ENCODE results near the gene ADCK1. TPM values are rescaled to one million over a fixed set of nuclear protein-coding genes. Genes with fewer than 3 reads are reported as not detected.
"Not testable (repeated sequence)": the region's sequence is repeated elsewhere in the genome, so short reads cannot be mapped to it uniquely, and the experiment has no call there.

ADCK1 gene
- total RNA-seq, 2 experiments from 2014 or later, result 7.5 to 9.6 TPM

DNA sequence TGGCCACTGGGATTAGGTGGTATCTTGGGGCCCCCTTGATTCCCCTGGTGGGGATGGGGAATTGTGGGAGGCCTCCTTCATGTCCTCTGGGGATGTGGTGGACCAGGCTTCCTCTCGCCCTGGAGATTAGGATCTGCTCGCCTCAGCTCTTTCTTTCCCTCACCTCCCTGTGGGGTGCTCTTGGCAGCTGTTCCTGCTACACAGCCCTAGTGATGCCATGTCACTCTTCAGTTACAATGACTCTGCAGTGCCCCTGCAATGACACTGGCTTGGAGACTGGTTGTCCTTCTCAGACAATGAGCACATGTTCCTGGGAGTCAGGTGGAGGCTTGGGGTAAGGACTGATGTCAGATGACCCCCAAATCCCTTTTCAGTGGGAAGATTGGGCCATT is 83.9 kb downstream of the ADCK1 start:
- CTCF ChIA-PET (ENCODE audit: unreplicated experiment), result no interaction called here
- no peak overlapping the region for H2AFZ ChIP-seq (ENCODE audit: low read length)
- BruUV-seq (replicated peaks), result no TSS peak

DNA sequence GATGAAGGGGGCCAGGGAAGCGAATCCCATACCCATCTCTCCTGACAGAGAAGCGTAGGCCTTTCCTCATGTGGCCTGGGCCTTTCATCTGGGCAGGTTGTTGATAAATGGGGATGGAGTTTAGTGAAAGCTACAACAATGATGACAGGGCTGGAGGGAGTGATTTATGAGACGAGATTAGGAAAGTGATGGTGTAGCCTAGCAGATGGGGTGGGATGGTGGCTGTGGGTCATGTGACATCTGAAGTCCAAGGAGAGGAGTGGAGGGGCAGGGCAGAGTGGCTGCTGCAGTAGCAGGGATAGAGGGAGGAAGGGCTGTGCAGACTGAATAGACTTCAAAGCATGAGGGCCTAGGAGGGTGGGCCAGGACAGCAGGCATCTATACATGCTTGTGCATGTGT is 85.5 kb downstream of the ADCK1 start:
- H2AFZ ChIP-seq (ENCODE audit: low read length), result no peak overlapping the region
- POLR2A ChIA-PET, result no interaction called here
- H3K27ac ChIP-seq (ENCODE audit: low read depth, low read length, poor library complexity, severe bottlenecking), result no peak overlapping the region
- BruUV-seq (replicated peaks), result no TSS peak
- H3K9me2 ChIP-seq (ENCODE audit: insufficient read depth, low read length), result no peaks in the 10 kb centered on the region
- no peak for DNase-seq (ENCODE audit: low spot score)
- no peaks in the 10 kb centered on the region for H3K4me1 ChIP-seq (ENCODE audit: insufficient read depth, low read length, poor library complexity, severe bottlenecking)
- H3K4me3 ChIP-seq (ENCODE audit: low read depth, low read length, poor library complexity, severe bottlenecking), result no peak overlapping the region
- TF ChIP-seq EZH2phosphoT487 (IDR thresholded peaks at IDR 0.05; ENCODE audit: borderline replicate concordance, low read depth, low read length), result no peak
- TF ChIP-seq, protein P1, sequence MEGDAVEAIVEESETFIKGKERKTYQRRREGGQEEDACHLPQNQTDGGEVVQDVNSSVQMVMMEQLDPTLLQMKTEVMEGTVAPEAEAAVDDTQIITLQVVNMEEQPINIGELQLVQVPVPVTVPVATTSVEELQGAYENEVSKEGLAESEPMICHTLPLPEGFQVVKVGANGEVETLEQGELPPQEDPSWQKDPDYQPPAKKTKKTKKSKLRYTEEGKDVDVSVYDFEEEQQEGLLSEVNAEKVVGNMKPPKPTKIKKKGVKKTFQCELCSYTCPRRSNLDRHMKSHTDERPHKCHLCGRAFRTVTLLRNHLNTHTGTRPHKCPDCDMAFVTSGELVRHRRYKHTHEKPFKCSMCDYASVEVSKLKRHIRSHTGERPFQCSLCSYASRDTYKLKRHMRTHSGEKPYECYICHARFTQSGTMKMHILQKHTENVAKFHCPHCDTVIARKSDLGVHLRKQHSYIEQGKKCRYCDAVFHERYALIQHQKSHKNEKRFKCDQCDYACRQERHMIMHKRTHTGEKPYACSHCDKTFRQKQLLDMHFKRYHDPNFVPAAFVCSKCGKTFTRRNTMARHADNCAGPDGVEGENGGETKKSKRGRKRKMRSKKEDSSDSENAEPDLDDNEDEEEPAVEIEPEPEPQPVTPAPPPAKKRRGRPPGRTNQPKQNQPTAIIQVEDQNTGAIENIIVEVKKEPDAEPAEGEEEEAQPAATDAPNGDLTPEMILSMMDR (conservative IDR thresholded peaks at IDR 0.05; ENCODE audit: low read length), result no peak
- H3K36me3 ChIP-seq (ENCODE audit: insufficient read depth, low read length), result no peaks in the 10 kb centered on the region
- no peaks in the 10 kb centered on the region for H3K9me3 ChIP-seq (ENCODE audit: low read length)
- H4K20me1 ChIP-seq (ENCODE audit: insufficient read depth, low read length), result no peaks in the 10 kb centered on the region
- H3K4me2 ChIP-seq (ENCODE audit: low read length), result no peak overlapping the region
- intact Hi-C loops (cut with micrococcal nuclease; ENCODE audit: unreplicated experiment), result no loop called here
- H3K79me2 ChIP-seq (ENCODE audit: insufficient read depth, low read depth, low read length), result no peaks in the 10 kb centered on the region
- CTCF ChIA-PET (ENCODE audit: unreplicated experiment), result no interaction called here

More for the DNA sequence above, 83.9 kb downstream of the ADCK1 start:
- no peak overlapping the region for H3K4me2 ChIP-seq (ENCODE audit: low read length)
- H3K9me3 ChIP-seq (ENCODE audit: low read length), result no peaks in the 10 kb centered on the region
- H4K20me1 ChIP-seq (ENCODE audit: insufficient read depth, low read length), result no peaks in the 10 kb centered on the region
- no peak overlapping the region for H3K4me3 ChIP-seq (ENCODE audit: low read depth, low read length, poor library complexity, severe bottlenecking)
- POLR2A ChIA-PET, result no interaction called here
- TF ChIP-seq EZH2phosphoT487 (IDR thresholded peaks at IDR 0.05; ENCODE audit: borderline replicate concordance, low read depth, low read length), result no peak
- no peaks in the 10 kb centered on the region for H3K36me3 ChIP-seq (ENCODE audit: insufficient read depth, low read length)
- no peak overlapping the region for H3K27ac ChIP-seq (ENCODE audit: low read depth, low read length, poor library complexity, severe bottlenecking)
- intact Hi-C loops (cut with micrococcal nuclease; ENCODE audit: unreplicated experiment), result no loop called here
- no peaks in the 10 kb centered on the region for H3K4me1 ChIP-seq (ENCODE audit: insufficient read depth, low read length, poor library complexity, severe bottlenecking)
- no peak for DNase-seq (ENCODE audit: low spot score)
- H3K9me2 ChIP-seq (ENCODE audit: insufficient read depth, low read length), result no peaks in the 10 kb centered on the region
- no peaks in the 10 kb centered on the region for H3K79me2 ChIP-seq (ENCODE audit: insufficient read depth, low read depth, low read length)

DNA sequence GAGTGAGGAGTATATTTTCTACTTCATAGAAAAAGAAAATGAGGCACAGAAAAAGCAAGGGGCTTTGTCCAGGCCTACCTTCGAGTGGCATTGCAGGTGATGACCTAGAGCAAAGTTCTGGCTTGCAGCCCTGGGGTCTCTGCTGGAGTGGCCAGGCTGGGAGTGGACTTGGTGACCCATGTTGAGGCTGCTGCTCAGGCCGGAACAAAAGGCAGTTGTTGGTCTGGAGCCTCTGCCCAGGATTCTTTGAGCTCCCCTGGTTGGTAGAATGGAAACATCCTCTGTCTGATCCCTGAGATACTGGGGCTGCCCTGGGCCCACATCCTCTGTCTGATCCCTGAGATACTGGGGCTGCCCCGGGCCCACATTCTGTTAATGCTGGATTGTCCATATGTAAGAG is 86.1 kb downstream of the ADCK1 start:
- ChIA-PET POLR2A (no interaction called here), CTCF (ENCODE audit: unreplicated experiment) (no interaction called here)
- Histone ChIP-seq H3K9me2 (ENCODE audit: insufficient read depth, low read length) (no peaks in the 10 kb centered on the region), H3K79me2 (ENCODE audit: insufficient read depth, low read depth, low read length) (no peaks in the 10 kb centered on the region), H3K9me3 (ENCODE audit: low read length) (no peaks in the 10 kb centered on the region), H3K36me3 (ENCODE audit: insufficient read depth, low read length) (no peaks in the 10 kb centered on the region), H3K4me3 (ENCODE audit: low read depth, low read length, poor library complexity, severe bottlenecking) (no peak overlapping the region), H3K4me2 (ENCODE audit: low read length) (no peak overlapping the region), H4K20me1 (ENCODE audit: insufficient read depth, low read length) (no peaks in the 10 kb centered on the region), H3K4me1 (ENCODE audit: insufficient read depth, low read length, poor library complexity, severe bottlenecking) (no peaks in the 10 kb centered on the region), H3K27ac (ENCODE audit: low read depth, low read length, poor library complexity, severe bottlenecking) (no peak overlapping the region), H2AFZ (ENCODE audit: low read length) (no peak overlapping the region)
- no TSS peak for BruUV-seq (replicated peaks)
- TF ChIP-seq EZH2phosphoT487 (IDR thresholded peaks at IDR 0.05; ENCODE audit: borderline replicate concordance, low read depth, low read length), result no peak
- TF ChIP-seq, protein P1 (conservative IDR thresholded peaks at IDR 0.05; ENCODE audit: low read length), result no peak
- no peak for DNase-seq (ENCODE audit: low spot score)
- intact Hi-C loops (cut with micrococcal nuclease; ENCODE audit: unreplicated experiment), result no loop called here

DNA sequence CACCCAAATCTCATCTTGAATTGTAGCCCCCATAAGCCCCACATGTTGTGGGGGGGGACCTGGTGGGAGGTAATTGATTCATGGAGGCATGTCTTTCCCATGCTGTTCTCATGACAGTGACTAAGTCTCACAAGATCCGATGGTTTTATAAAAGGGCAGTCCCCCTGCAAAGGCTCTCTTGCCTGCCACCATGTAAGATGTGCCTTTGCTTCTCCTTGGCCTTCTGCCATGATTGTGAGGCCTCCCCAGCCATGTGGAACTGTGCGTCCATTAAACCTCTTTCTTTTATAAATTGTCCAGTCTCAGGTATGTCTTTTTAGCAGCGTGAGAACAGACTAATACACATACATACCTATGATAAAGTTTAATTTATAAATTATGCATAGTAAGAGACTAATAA is 89.0 kb downstream of the ADCK1 start:
- POLR2A ChIA-PET; DNase-seq (ENCODE audit: low spot score); H3K4me1 ChIP-seq (ENCODE audit: insufficient read depth, low read length, poor library complexity, severe bottlenecking); BruUV-seq (replicated peaks); H3K79me2 ChIP-seq (ENCODE audit: insufficient read depth, low read depth, low read length); H3K27ac ChIP-seq (ENCODE audit: low read depth, low read length, poor library complexity, severe bottlenecking); H2AFZ ChIP-seq (ENCODE audit: low read length); H3K4me3 ChIP-seq (ENCODE audit: low read depth, low read length, poor library complexity, severe bottlenecking); intact Hi-C loops (cut with micrococcal nuclease; ENCODE audit: unreplicated experiment); H3K36me3 ChIP-seq (ENCODE audit: insufficient read depth, low read length); CTCF ChIA-PET (ENCODE audit: unreplicated experiment); H3K9me2 ChIP-seq (ENCODE audit: insufficient read depth, low read length); H4K20me1 ChIP-seq (ENCODE audit: insufficient read depth, low read length); H3K4me2 ChIP-seq (ENCODE audit: low read length); H3K9me3 ChIP-seq (ENCODE audit: low read length): not testable (repeated sequence)
